H1 (cell line): ENCODE results near the gene ZNF681. TPM values are rescaled to one million over a fixed set of nuclear protein-coding genes. Genes with fewer than 3 reads are reported as not detected.

Experiments used
- CTCF ChIA-PET: fragments of 300-600 bp; sonication (Branson Sonifier 250); formaldehyde crosslinking; loops from one replicate; lab custom pipeline; 2021; ENCODE audit not compliant: partially characterized antibody; lab: Charles Lee
- POLR2A ChIA-PET: fragments of 300-600 bp; sonication (Branson Sonifier 250); formaldehyde crosslinking; loops from one replicate; lab custom pipeline; 2021; ENCODE audit warnings: inconsistent platforms; ENCODE audit not compliant: partially characterized antibody; lab: Charles Lee
- DNase-seq, 2 experiments: peaks; one replicate each; pipeline versions ENCODE4 v3.0.0 to v3.0.0-alpha.2; 2010 to 2022; ENCODE audit warnings: low spot score in 2 of 2, low read depth in 1 of 2, mixed read lengths in 1 of 2
- FAIRE-seq: peaks from 2 replicates; lab custom pipeline; 2011; peaks lifted over from hg19 to GRCh38; lab: Jason Lieb, UNC
- H2AFZ ChIP-seq: 2 replicates; pipeline ENCODE4 v1.8.1; 2012; ENCODE audit warnings: low read length, inconsistent platforms
- H2AK5ac ChIP-seq: 2 replicates; pipeline ENCODE4 v1.6.1; 2013; ENCODE audit warnings: low read depth, low read length
- H2BK120ac ChIP-seq: replicated peaks from 2 replicates; pipeline ENCODE3; 2013; ENCODE audit warnings: low read depth, low read length, inconsistent platforms
- H2BK12ac ChIP-seq: 2 replicates; pipeline ENCODE4 v1.6.1; 2013; ENCODE audit warnings: low read depth, low read length
- H2BK15ac ChIP-seq: 2 replicates; pipeline ENCODE4 v1.6.1; 2013; ENCODE audit warnings: low read length
- H2BK20ac ChIP-seq: 2 replicates; pipeline ENCODE4 v1.6.1; 2013; ENCODE audit warnings: low read length
- H2BK5ac ChIP-seq: 2 replicates; pipeline ENCODE4 v1.6.1; 2013; ENCODE audit warnings: low read depth, low read length
- H3K14ac ChIP-seq: 2 replicates; pipeline ENCODE4 v1.6.1; 2013; ENCODE audit warnings: inconsistent platforms; ENCODE audit not compliant: insufficient read length
- H3K18ac ChIP-seq: 2 replicates; pipeline ENCODE4 v1.6.1; 2013; ENCODE audit warnings: low read length; ENCODE audit errors: extremely low read depth
- H3K23ac ChIP-seq: 2 replicates; pipeline ENCODE4 v1.6.1; 2013; ENCODE audit warnings: inconsistent platforms; ENCODE audit not compliant: insufficient read length
- H3K23me2 ChIP-seq: 2 replicates; pipeline ENCODE4 v1.6.1; 2013; ENCODE audit warnings: low read depth, low read length
- H3K27ac ChIP-seq: 2 replicates; pipeline ENCODE4 v1.6.1; 2011; ENCODE audit warnings: low read depth, low read length, inconsistent platforms
- H3K27me3 ChIP-seq, 4 experiments: replicated peaks in 1 of 4; 1 replicate in 1 of 4; 2 replicates in 3 of 4; pipeline versions ENCODE4 v1.6.1 to v1.8.1; 2011 to 2013; ENCODE audit warnings: low read length in 3 of 4, mild to moderate bottlenecking in 3 of 4, inconsistent platforms in 2 of 4, mixed read lengths in 2 of 4, moderate library complexity in 1 of 4; ENCODE audit not compliant: control insufficient read depth in 3 of 4, insufficient read depth in 3 of 4; ENCODE audit errors: extremely low read depth in 1 of 4
- H3K36me3 ChIP-seq, 4 experiments: 2 replicates each; pipeline versions ENCODE4 v1.6.1 to v1.8.1; 2011 to 2013; ENCODE audit warnings: mild to moderate bottlenecking in 4 of 4, low read length in 3 of 4, moderate library complexity in 2 of 4, control low read depth in 1 of 4, inconsistent platforms in 1 of 4; ENCODE audit not compliant: insufficient read depth in 4 of 4, control insufficient read depth in 2 of 4
- H3K4ac ChIP-seq: replicated peaks from 2 replicates; pipeline ENCODE3; 2013; ENCODE audit warnings: low read length, low read depth, mixed read lengths, inconsistent platforms; ENCODE audit not compliant: insufficient read length
- H3K4me1 ChIP-seq, 4 experiments: replicated peaks in 1 of 4; 1 replicate in 1 of 4; 2 replicates in 3 of 4; pipeline versions ENCODE4 v1.6.1 to v1.8.1; 2011 to 2013; ENCODE audit warnings: low read length in 3 of 4, inconsistent platforms in 2 of 4, mixed read lengths in 1 of 4; ENCODE audit not compliant: insufficient read depth in 4 of 4, control insufficient read depth in 3 of 4
- H3K4me2 ChIP-seq, 2 experiments: 2 replicates each; pipeline versions ENCODE4 v1.6.1 to v1.8.1; 2011 to 2013; ENCODE audit warnings: low read depth in 2 of 2, low read length in 2 of 2, control low read depth in 1 of 2, inconsistent platforms in 1 of 2, mild to moderate bottlenecking in 1 of 2; ENCODE audit not compliant: insufficient read depth in 1 of 2
- H3K4me3 ChIP-seq, 4 experiments: fragments of 200-600, 300-600 bp in 1 of 4; sonication (generic), shearing (Covaris generic), sonication (Bioruptor Twin) in 1 of 4; 2 replicates each; pipeline versions ENCODE4 v1.5.1 to v1.8.1; 2011 to 2016; ENCODE audit warnings: low read length in 4 of 4, low read depth in 3 of 4, control low read depth in 2 of 4, inconsistent platforms in 2 of 4, mild to moderate bottlenecking in 2 of 4, mixed read lengths in 1 of 4, moderate library complexity in 1 of 4; ENCODE audit not compliant: insufficient read depth in 2 of 4; ENCODE audit errors: extremely low read depth in 1 of 4
- H3K56ac ChIP-seq: replicated peaks from 2 replicates; pipeline ENCODE3; 2013; ENCODE audit warnings: low read depth, mild to moderate bottlenecking, mixed read lengths, low read length, inconsistent platforms; ENCODE audit not compliant: insufficient read length
- H3K79me1 ChIP-seq: 2 replicates; pipeline ENCODE4 v1.6.1; 2013; ENCODE audit warnings: low read depth, low read length, control low read depth
- H3K79me2 ChIP-seq, 2 experiments: 2 replicates each; pipeline versions ENCODE4 v1.6.1 to v1.8.1; 2012 to 2013; ENCODE audit warnings: low read length in 2 of 2, mild to moderate bottlenecking in 2 of 2, inconsistent platforms in 1 of 2; ENCODE audit not compliant: insufficient read depth in 2 of 2, control insufficient read depth in 1 of 2
- H3K9ac ChIP-seq, 4 experiments: replicated peaks in 1 of 4; 1 replicate in 1 of 4; 2 replicates in 3 of 4; pipeline versions ENCODE4 v1.6.1 to v1.8.1; 2011 to 2013; ENCODE audit warnings: low read depth in 3 of 4, low read length in 3 of 4, control low read depth in 2 of 4, mild to moderate bottlenecking in 2 of 4, moderate library complexity in 2 of 4, inconsistent platforms in 1 of 4; ENCODE audit errors: extremely low read depth in 1 of 4
- H3K9me3 ChIP-seq, 2 experiments: 2 replicates each; pipeline versions ENCODE4 v1.6.1 to v1.8.1; 2012 to 2013; ENCODE audit warnings: mild to moderate bottlenecking in 2 of 2, moderate library complexity in 2 of 2, control low read depth in 1 of 2, inconsistent platforms in 1 of 2, low read depth in 1 of 2, low read length in 1 of 2, mixed read lengths in 1 of 2; ENCODE audit not compliant: insufficient read depth in 2 of 2
- H4K20me1 ChIP-seq, 2 experiments: replicated peaks in 1 of 2; 2 replicates each; pipeline versions ENCODE3 to v1.8.1; 2011 to 2013; ENCODE audit warnings: inconsistent platforms in 2 of 2, low read length in 2 of 2, mild to moderate bottlenecking in 1 of 2; ENCODE audit not compliant: insufficient read depth in 2 of 2, control insufficient read depth in 1 of 2
- H4K5ac ChIP-seq: 2 replicates; pipeline ENCODE4 v1.6.1; 2013; ENCODE audit warnings: low read length, low read depth, mixed read lengths, inconsistent platforms; ENCODE audit not compliant: insufficient read length
- H4K8ac ChIP-seq: 2 replicates; pipeline ENCODE4 v1.8.0; 2013; ENCODE audit warnings: mild to moderate bottlenecking, moderate library complexity, low read length, inconsistent platforms; ENCODE audit not compliant: insufficient read depth; ENCODE audit errors: extremely low read depth
- H4K91ac ChIP-seq: replicated peaks from 2 replicates; pipeline ENCODE3; 2013; ENCODE audit warnings: low read length, mixed read lengths, inconsistent platforms; ENCODE audit not compliant: insufficient read length
- JUN ChIP-seq: IDR thresholded peaks from 2 replicates; pipeline ENCODE4 v1.6.1; 2011; ENCODE audit warnings: low read depth, mild to moderate bottlenecking, improper control_type of control experiment, low read length
- SIN3A ChIP-seq, 2 experiments: IDR thresholded peaks in 1 of 2; conservative IDR thresholded peaks in 1 of 2; 2 replicates each; pipeline ENCODE4 v1.6.1; 2011 to 2012; ENCODE audit warnings: low read length in 2 of 2, improper control_type of control experiment in 1 of 2, low read depth in 1 of 2, mild to moderate bottlenecking in 1 of 2
- SIRT6 ChIP-seq: IDR thresholded peaks from one replicate; pipeline ENCODE4 v1.7.1; 2012; ENCODE audit warnings: low read length, inconsistent platforms
- SP4 ChIP-seq: IDR thresholded peaks from 2 replicates; pipeline ENCODE4 v1.6.1; 2012; ENCODE audit warnings: low read length, inconsistent platforms
- SRF ChIP-seq: IDR thresholded peaks from 2 replicates; pipeline ENCODE4 v1.6.1; 2011; ENCODE audit warnings: mild to moderate bottlenecking, low read depth, low read length, moderate library complexity
- TAF7 ChIP-seq: optimal IDR thresholded peaks from 2 replicates; pipeline ENCODE3; 2011; ENCODE audit warnings: low read depth, mild to moderate bottlenecking, inconsistent platforms, low read length, moderate library complexity, borderline replicate concordance
- YY1 ChIP-seq: IDR thresholded peaks from 2 replicates; pipeline ENCODE4 v1.6.1; 2011; ENCODE audit warnings: low read depth, mild to moderate bottlenecking, low read length
- WGBS, 2 experiments: shearing (Covaris generic) in 1 of 2; methylation state at CpG; one replicate each; pipeline versions ENCODE4 v1.1.6 to v1.1.7; 2013 to 2015; ENCODE audit warnings: low lambda C conversion rate in 2 of 2, mixed read lengths in 2 of 2, inconsistent platforms in 1 of 2, low coverage in 1 of 2, missing lambda C conversion rate in 1 of 2; ENCODE audit not compliant: insufficient replicate concordance in 2 of 2, insufficient coverage in 1 of 2, insufficient read length in 1 of 2; ENCODE audit errors: extremely low coverage in 1 of 2, missing lambda C conversion rate in 1 of 2; 5-methylcytosine and 5-hydroxymethylcytosine counted together
- polyA plus RNA-seq, 7 experiments: library from polyadenylated mRNA; depleted of rRNA in 3 of 7; stranded (reverse) in 5 of 7; unstranded in 2 of 7; fragments of >200 nt in 5 of 7; fragments of 200-250 nt in 2 of 7; gene quantifications; 1 replicate in 5 of 7; 2 replicates in 1 of 7; 4 replicates in 1 of 7; pipeline versions ENCODE4 v1.2.1 to v1.2.3, GENCODE V29; 2011 to 2013; ENCODE audit warnings: missing spikeins in 2 of 7, mixed read lengths in 2 of 7
- total RNA-seq: library from RNA; stranded (reverse); fragmentation: NEBNext Ultra II Directional; extraction: Animal tissue kit (Norgen Biotek cat#: 25700); gene quantifications from 2 replicates; pipeline ENCODE4 v1.2.1, GENCODE V29; 2021
- TF ChIP-seq, protein P1 (sequence below): IDR thresholded peaks from 2 replicates; pipeline ENCODE4 v1.6.1; 2011; ENCODE audit warnings: low read depth, mild to moderate bottlenecking, low read length; ENCODE audit not compliant: insufficient read depth

Gene ZNF681
- total and polyA plus RNA-seq, 2 of the 8 experiments (the other 6 are each of a cell fraction or from before 2014, with no cell fraction given) = 1.1 to 6.8 TPM

DNA sequence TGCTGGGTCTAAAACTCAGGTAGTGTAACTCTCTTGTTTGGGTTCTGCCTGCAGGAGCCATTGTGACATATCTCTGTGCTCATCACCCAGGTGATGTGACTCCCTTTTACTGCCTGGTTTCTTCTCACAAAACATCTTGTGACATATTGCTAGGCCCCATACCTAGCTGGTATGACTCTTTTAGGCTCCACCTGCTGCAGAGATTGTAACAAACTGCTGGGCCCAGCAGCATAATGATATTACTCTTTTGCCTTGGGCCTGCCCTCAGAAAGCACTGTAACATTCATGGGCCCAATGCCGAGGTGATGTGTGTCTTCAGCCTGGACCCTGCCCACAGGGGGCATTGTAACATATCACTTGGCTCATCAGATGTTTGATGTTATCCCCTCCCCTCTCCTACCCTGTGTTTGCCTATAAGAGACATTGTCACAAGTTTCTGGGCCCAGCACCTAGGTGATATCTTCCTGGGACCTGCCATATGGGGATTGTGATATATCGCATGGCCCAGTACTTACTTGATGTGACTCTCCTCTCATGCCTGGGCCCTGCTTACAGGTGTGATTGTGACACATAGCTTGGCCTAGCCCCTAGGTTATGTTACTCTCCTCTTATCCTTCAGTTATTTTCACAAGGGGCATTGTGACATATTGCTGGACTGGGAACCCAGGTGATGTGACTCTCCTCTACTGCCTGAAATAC lies 18.0 kb upstream of the ZNF681 start:
- ChIA-PET POLR2A (interaction anchor here (0.6 to 1.0 kb wide), 2 partner anchors 13 to 86 kb away, joined by 3 read pairs; a partner anchor contains a TSS), CTCF (no interaction called here)
- Histone ChIP-seq H3K14ac (no peak overlapping the region), H3K23me2 (no peaks in the 10 kb centered on the region), H3K79me2 (peaks cover 18 to 64% of the 10 kb centered on the region in 2 experiments), H3K36me3 (peaks cover 0 to 53% (median 20%) of the 10 kb centered on the region in 4 experiments; a peak in 7 of 8 replicates), H3K4ac (no peak overlapping the region), H2BK120ac (no peak overlapping the region), H3K4me2 (no peak overlapping the region), H2AK5ac (no peak overlapping the region), H2BK5ac (no peak overlapping the region), H3K4me3 (no peak overlapping the region), H3K18ac (no peak overlapping the region), H3K79me1 (peaks cover 19% of the 10 kb centered on the region), H2BK20ac (no peak overlapping the region), H3K56ac (no peak overlapping the region), H3K9me3 (peaks cover 29 to 66% of the 10 kb centered on the region in 2 experiments; a peak in 3 of 4 replicates), H3K23ac (no peak overlapping the region), H4K8ac (no peak overlapping the region), H3K4me1 (no peaks in the 10 kb centered on the region), H3K27me3 (no peaks in the 10 kb centered on the region), H2BK12ac (no peak overlapping the region), H2AFZ (no peak overlapping the region), H3K27ac (no peak overlapping the region), H3K9ac (no peak overlapping the region), H4K5ac (no peak overlapping the region), H4K20me1 (peaks cover 4 to 27% of the 10 kb centered on the region in 2 experiments), H4K91ac (no peak overlapping the region), H2BK15ac (no peak overlapping the region)
- 83% methylated on average over 2 of the region's 2 CpGs; no CpG with 5 or more reads in 1 of the 2 experiments for WGBS, 2 experiments
- DNase-seq (no peak), FAIRE-seq (no peak)
- TF ChIP-seq JUN = no peak
- TF ChIP-seq SP4 = no peak
- no peak for TF ChIP-seq SIRT6
- TF ChIP-seq, protein P1, sequence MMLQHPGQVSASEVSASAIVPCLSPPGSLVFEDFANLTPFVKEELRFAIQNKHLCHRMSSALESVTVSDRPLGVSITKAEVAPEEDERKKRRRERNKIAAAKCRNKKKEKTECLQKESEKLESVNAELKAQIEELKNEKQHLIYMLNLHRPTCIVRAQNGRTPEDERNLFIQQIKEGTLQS = no peak
- no peak for TF ChIP-seq YY1
- no peak for TF ChIP-seq TAF7
- TF ChIP-seq SIN3A (conservative IDR thresholded peaks at IDR 0.05 in 1 of 2, IDR thresholded peaks at IDR 0.05 in 1 of 2; ENCODE audit: low read depth in 1 of 2, low read length in 2 of 2) = no peak
- TF ChIP-seq SRF = no peak
